ENCODE measurements around the gene GCK.

The GCK gene

GRCh38 chr7:44141221-44141850 lies 47.9 kb downstream of the GCK start, which contains the start of gene MYL7:
Gene MYL7 (minus strand): TSS chr7:44141332. CDS start chr7:44141305, 27 bp downstream.
- TF ChIP-seq FOXM1 (IDR thresholded peaks at IDR 0.05; ENCODE audit: borderline replicate concordance, low read depth) (no peak), CREB1 (IDR thresholded peaks at IDR 0.05; ENCODE audit: low read depth) (no peak), TAF1 (IDR thresholded peaks at IDR 0.05; ENCODE audit: low read depth) (no peak), TCF12 (IDR thresholded peaks at IDR 0.05; ENCODE audit: low read depth) (no peak), TEAD4 (IDR thresholded peaks at IDR 0.05) (no peak), RAD21 (IDR thresholded peaks at IDR 0.05; ENCODE audit: low read depth) (no peak), REST (IDR thresholded peaks at IDR 0.05; ENCODE audit: low read depth) (no peak), EP300 (IDR thresholded peaks at IDR 0.05; ENCODE audit: borderline replicate concordance) (no peak), CEBPB (IDR thresholded peaks at IDR 0.05) (no peak), ZBTB7A (IDR thresholded peaks at IDR 0.05; ENCODE audit: low read depth) (no peak)

GRCh38 chr7:44140341-44140740 lies 48.9 kb downstream of the GCK start:
- TF ChIP-seq RAD21 (IDR thresholded peaks at IDR 0.05; ENCODE audit: low read depth), result no peak

GRCh38 chr7:44139311-44140010 lies 49.8 kb downstream of the GCK start:
- TF ChIP-seq USF1 (IDR thresholded peaks at IDR 0.05) (no peak), TCF12 (IDR thresholded peaks at IDR 0.05; ENCODE audit: low read depth) (no peak), CEBPB (IDR thresholded peaks at IDR 0.05) (no peak), TEAD4 (IDR thresholded peaks at IDR 0.05) (no peak), FOXM1 (IDR thresholded peaks at IDR 0.05; ENCODE audit: borderline replicate concordance, low read depth) (no peak), MAX (IDR thresholded peaks at IDR 0.05) (no peak), EGR1 (IDR thresholded peaks at IDR 0.05) (no peak), REST (IDR thresholded peaks at IDR 0.05; ENCODE audit: low read depth) (no peak), ZBTB7A (IDR thresholded peaks at IDR 0.05; ENCODE audit: low read depth) (no peak), CREB1 (IDR thresholded peaks at IDR 0.05; ENCODE audit: low read depth) (no peak), YY1 (IDR thresholded peaks at IDR 0.05; ENCODE audit: low read depth) (no peak), TAF1 (IDR thresholded peaks at IDR 0.05; ENCODE audit: low read depth) (no peak), EP300 (IDR thresholded peaks at IDR 0.05; ENCODE audit: borderline replicate concordance) (no peak), RAD21 (IDR thresholded peaks at IDR 0.05; ENCODE audit: low read depth) (no peak), NFIC (IDR thresholded peaks at IDR 0.05) (no peak)

GRCh38 chr7:44138698-44139097 lies 50.5 kb downstream of the GCK start:
- TF ChIP-seq CEBPB (IDR thresholded peaks at IDR 0.05) (no peak), FOXM1 (IDR thresholded peaks at IDR 0.05; ENCODE audit: borderline replicate concordance, low read depth) (no peak), YY1 (IDR thresholded peaks at IDR 0.05; ENCODE audit: low read depth) (no peak), ZBTB7A (IDR thresholded peaks at IDR 0.05; ENCODE audit: low read depth) (no peak), EP300 (IDR thresholded peaks at IDR 0.05; ENCODE audit: borderline replicate concordance) (no peak), TCF12 (IDR thresholded peaks at IDR 0.05; ENCODE audit: low read depth) (no peak), CREB1 (IDR thresholded peaks at IDR 0.05; ENCODE audit: low read depth) (no peak), MAX (IDR thresholded peaks at IDR 0.05) (no peak), TEAD4 (IDR thresholded peaks at IDR 0.05) (no peak), REST (IDR thresholded peaks at IDR 0.05; ENCODE audit: low read depth) (no peak), EGR1 (IDR thresholded peaks at IDR 0.05) (no peak), TAF1 (IDR thresholded peaks at IDR 0.05; ENCODE audit: low read depth) (no peak), RAD21 (IDR thresholded peaks at IDR 0.05; ENCODE audit: low read depth) (no peak)
